GM12891 (cell line): ENCODE data around the gene E2F3.
A peak's percentile ranks its signal among the peaks of the same experiment; 100 is the strongest.

Source experiments
- DNase-seq: peaks from one replicate; pipeline ENCODE4 v3.0.0; 2011; ENCODE audit warnings: low spot score; ENCODE audit not compliant: insufficient read length
- FAIRE-seq: peaks from 2 replicates; lab custom pipeline; 2011; peaks lifted over from hg19 to GRCh38; lab: Jason Lieb, UNC
- PAX5 ChIP-seq: IDR thresholded peaks from 2 replicates; pipeline ENCODE4 v1.6.1; 2011; ENCODE audit warnings: low read length, moderate library complexity, mild to moderate bottlenecking; ENCODE audit not compliant: insufficient read depth, severe bottlenecking
- POLR2A ChIP-seq: IDR thresholded peaks from 2 replicates; pipeline ENCODE4 v1.6.1; 2011; ENCODE audit warnings: low read depth, low read length, control low read depth
- POLR2AphosphoS5 ChIP-seq: IDR thresholded peaks from 2 replicates; pipeline ENCODE4 v1.6.1; 2011; ENCODE audit warnings: low read depth, low read length, control low read depth
- POU2F2 ChIP-seq: IDR thresholded peaks from 2 replicates; pipeline ENCODE4 v1.6.1; 2011; ENCODE audit warnings: low read depth, mild to moderate bottlenecking, control low read depth, low read length, moderate library complexity
- SPI1 ChIP-seq: IDR thresholded peaks from 2 replicates; pipeline ENCODE4 v1.6.1; 2011; ENCODE audit warnings: low read depth, low read length, control low read depth
- TAF1 ChIP-seq: IDR thresholded peaks from 2 replicates; pipeline ENCODE4 v1.6.1; 2011; ENCODE audit warnings: low read depth, low read length, control low read depth

Gene E2F3

DNA sequence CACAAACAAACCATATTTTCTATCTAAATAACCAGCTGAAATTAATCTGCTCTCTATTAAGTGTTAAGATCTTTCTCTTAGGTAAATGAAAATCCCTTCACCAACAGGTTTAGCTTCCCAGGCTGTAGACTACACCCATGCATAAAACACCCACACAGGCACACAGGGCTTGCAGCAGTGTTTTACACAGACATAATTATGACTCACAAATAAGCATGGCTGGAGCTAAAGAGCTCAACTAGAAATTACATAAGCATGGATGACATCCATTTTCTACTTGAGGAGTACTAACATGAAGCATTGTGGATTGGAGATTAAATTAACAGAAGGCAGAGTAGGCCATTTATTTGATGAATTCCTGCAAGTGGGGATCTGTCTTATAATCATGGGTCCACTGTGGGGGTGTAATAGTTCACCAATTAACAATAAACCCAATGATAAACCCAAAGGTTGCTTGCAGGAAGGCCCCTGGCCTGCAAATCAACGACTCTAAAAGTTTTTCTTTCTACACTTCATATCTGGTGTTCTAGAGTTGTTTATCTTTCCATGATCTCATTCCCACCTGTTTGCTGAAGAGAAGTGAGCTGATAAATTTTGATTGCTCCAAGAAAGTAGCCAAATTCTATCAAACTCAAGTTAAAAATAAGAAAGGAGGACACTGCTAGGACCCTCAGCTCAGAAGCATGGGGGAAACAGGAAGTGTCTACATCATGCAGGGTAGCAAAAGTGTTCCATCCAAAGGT, 33.8 kb upstream of the E2F3 start:
- DNase-seq (no peak), FAIRE-seq (no peak)
- TF ChIP-seq PAX5, result no peak
- TF ChIP-seq POLR2A, result no peak
- no peak for TF ChIP-seq SPI1
- TF ChIP-seq POU2F2, result no peak
- TF ChIP-seq POLR2AphosphoS5, result no peak
- no peak for TF ChIP-seq TAF1

DNA sequence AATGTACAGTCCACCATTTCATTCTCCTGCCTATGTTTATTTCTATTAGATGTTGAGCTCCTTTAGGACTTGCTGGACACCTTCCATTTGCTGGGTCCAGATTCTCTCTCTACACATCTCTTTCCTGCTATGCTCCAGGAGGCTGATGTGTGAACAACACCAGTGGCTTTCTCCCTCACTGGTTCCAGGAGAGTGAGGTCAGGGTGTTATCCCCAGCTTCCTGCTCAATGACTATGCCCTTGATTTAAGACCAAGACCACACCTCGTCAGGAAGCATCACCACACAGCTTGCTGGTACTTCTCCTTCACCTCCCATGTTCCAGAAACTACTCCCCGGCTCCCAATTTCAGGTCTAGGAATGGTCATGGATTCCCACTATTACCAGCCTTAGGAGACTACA, 31.3 kb upstream of the E2F3 start:
- FAIRE-seq (no peak), DNase-seq (no peak)
- TF ChIP-seq PAX5 (no peak), TAF1 (no peak), SPI1 (no peak), POLR2AphosphoS5 (no peak), POU2F2 (no peak), POLR2A (no peak)

DNA sequence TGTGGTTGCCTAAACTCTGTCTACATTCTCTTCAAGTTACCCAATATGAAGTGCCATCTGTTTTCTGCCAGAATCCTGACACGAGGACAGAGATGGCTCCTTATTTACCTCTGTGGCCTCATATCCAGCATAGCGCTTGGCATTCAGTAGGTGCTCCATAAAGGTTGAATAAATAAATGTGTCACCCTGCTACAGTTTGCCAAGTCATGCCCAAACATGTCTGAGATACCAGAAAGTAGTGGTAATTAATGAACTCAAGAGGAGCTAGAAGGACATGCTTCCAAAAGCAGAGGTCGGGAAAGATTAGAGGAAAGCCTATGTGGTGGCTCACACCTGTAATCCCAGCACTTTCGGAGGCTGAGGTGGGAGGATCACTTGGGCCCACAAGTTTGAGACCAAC, 30.9 kb upstream of the E2F3 start:
- no peak for FAIRE-seq
- no peak for TF ChIP-seq TAF1
- no peak for TF ChIP-seq PAX5
- TF ChIP-seq POU2F2, result no peak
- no peak for TF ChIP-seq SPI1
- no peak for TF ChIP-seq POLR2AphosphoS5
- no peak for TF ChIP-seq POLR2A
- no peak for DNase-seq

DNA sequence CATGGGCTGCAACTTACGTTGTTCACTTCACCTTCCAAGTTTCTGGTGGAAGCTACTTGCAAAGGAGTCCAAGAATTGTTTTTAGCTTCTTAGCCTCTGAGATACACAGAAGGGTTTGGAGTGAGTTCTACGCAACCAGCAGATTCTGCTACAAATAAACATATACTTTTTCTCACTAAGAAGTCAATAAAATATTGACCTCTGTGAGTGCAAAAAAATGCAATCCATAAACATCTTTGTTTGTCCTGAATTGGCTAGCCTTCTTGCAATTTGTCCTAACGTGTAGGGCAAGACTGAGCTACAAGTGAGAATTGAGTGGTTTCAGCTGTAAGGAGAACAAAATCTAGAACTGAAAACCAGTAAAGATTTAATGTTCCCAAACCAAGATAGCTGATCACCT, 26.2 kb upstream of the E2F3 start:
- DNase-seq, result no peak
- TF ChIP-seq POU2F2, result no peak
- TF ChIP-seq TAF1, result no peak
- TF ChIP-seq POLR2A, result no peak
- no peak for TF ChIP-seq PAX5
- no peak for TF ChIP-seq SPI1
- TF ChIP-seq POLR2AphosphoS5, result no peak
- FAIRE-seq, result no peak

DNA sequence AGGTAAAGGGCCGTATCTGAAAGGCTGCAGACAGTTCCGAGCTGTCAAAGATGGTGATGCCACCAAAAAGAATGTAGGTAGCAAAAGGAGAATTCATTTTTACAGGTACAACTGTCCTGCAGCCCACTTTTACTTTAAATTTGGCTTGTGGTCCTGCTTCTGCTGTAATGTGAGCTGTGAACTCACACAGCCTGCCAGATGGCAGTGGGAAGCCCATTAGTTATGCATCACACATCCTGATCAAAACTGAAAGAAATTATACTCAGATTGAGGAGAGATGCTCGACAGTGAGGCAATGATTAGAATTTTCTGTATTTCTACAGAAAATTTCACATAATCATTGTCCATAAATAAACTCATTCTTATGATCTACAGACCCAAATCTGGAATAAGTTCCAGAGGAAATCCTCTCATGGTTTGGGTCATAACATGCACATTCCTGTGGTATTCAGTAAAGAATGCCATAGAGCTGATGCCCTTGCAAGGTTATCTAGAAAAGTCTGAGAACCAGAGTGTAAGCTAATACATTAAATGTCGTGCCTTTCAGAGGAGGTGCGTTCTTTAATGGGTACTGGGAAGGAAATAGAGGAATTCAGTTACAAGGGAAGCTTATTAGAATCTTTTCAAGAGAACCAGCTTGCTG, 23.9 kb upstream of the E2F3 start:
- FAIRE-seq (no peak), DNase-seq (no peak)
- TF ChIP-seq POLR2A, result no peak
- no peak for TF ChIP-seq POU2F2
- no peak for TF ChIP-seq POLR2AphosphoS5
- TF ChIP-seq PAX5, result no peak
- no peak for TF ChIP-seq SPI1
- TF ChIP-seq TAF1, result no peak

DNA sequence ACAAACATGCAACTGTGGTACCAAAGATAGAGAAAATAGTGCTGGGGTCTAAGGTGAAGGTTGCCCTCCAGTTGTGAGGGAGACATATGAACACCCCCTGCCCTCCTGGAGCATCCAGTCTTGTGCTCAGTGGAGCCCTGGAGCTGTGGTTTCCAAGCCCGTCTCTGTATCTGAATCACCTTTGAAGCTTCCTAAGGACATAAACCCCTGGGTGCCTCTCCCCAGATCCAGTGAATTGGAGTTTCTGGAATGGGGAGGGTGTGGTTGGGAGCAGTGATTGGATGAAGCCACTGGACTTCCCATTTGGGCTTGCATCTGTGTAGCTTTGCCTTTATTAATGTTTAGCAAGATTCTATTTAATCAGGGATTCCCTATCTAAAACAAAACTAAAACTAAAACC, 22.4 kb upstream of the E2F3 start:
- DNase-seq, result no peak
- no peak for FAIRE-seq
- TF ChIP-seq POLR2AphosphoS5, result no peak
- no peak for TF ChIP-seq SPI1
- no peak for TF ChIP-seq TAF1
- no peak for TF ChIP-seq POLR2A
- TF ChIP-seq PAX5, result no peak
- no peak for TF ChIP-seq POU2F2

DNA sequence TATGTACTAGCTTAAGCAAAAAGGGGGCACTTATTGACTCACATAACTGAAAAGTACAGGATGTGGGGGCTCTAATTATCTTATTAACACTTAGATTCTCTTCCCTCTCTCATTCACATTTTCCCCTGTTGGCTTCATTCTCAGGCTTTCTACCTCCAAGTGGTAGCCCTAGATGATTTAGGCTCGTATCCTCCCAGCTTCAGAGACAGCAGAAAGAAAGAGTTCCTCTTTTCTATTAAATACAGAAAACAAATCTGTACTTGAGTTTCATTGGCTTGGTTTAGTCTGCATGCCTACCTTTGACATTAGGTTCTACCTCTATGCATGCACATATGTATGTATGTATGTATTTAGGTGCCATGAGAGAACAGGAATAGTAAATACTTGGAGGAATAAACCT, 15.5 kb upstream of the E2F3 start:
- TF ChIP-seq POLR2AphosphoS5 (no peak), POLR2A (no peak), SPI1 (peak; percentile 53), TAF1 (no peak), POU2F2 (no peak), PAX5 (no peak)
- FAIRE-seq, result no peak
- DNase-seq, result no peak

DNA sequence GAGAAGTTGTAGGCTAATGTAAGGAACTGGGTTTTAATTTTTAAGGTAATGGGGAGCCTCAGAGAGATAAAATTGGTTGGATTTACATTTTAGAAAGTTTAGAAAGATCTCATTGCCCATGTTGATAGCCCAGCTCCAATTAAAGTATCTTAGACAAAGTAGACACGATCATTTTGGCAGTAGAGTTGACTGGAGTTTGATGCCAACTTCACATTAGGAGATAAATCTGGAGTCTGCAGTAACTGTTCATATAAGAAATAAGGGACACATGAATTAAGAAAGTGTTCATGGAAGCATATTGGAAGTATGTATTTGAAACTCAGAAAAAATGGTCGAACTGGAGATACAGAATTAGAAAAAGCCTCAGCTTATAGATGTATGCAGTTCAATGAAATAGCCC, 12.6 kb upstream of the E2F3 start:
- DNase-seq, result no peak
- FAIRE-seq, result no peak
- TF ChIP-seq SPI1, result no peak
- TF ChIP-seq TAF1, result no peak
- TF ChIP-seq POLR2A, result no peak
- no peak for TF ChIP-seq PAX5

DNA sequence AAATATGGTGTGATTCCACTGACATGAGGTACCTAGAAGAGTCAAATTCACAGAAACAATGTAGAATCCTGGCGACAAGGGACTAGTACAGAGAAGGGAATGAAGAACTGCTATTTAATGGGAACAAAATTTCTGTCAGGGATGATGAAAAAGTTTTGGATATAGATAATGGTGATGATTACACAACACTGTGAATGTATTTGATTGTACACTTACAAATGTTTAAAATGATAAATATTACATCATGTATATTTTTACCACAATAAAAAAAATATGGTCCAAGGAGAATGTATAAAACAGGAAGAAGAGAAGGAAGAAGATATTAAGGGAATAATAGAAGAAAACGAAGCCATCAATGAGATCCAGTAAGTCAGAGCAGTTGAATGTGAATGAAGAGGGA, 8.4 kb upstream of the E2F3 start:
- FAIRE-seq, result no peak
- no peak for DNase-seq
- TF ChIP-seq TAF1 (no peak), PAX5 (no peak), POU2F2 (no peak), SPI1 (no peak), POLR2AphosphoS5 (no peak), POLR2A (no peak)

DNA sequence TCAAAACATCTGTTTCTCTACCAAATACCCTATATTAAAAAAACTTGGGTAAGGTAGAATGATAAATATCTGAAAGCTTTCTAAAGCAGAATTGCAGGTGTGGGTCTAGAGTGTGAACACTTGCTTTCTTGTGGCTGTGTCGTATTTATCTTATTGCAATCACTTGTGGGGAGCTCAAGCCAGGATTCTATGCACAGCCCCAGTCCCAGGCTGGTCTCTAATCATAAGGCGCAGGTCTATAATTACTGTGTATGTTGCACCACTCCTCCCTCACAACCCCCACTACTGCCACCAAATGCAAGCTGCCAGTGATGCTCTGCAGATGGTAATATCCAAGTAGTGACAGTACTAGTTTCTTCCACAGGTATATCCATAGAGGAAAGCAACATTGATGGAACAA, 2.2 kb upstream of the E2F3 start:
- no peak for DNase-seq
- no peak for FAIRE-seq
- TF ChIP-seq TAF1 (no peak), SPI1 (no peak), POLR2AphosphoS5 (no peak), PAX5 (no peak)
